GM12875 (cell line): ENCODE measurements around the gene LETMD1.
A peak's percentile ranks its signal among the peaks of the same experiment; 100 is the strongest.

Experiments used
- H3K4me3 ChIP-seq: one replicate; pipeline ENCODE4 v1.5.1; 2011; ENCODE audit warnings: low read depth, low read length, control low read depth
- CTCF ChIP-seq: IDR thresholded peaks from 2 replicates; pipeline ENCODE4 v1.5.1; 2011; ENCODE audit warnings: low read depth, mild to moderate bottlenecking, control low read depth, inconsistent platforms, low read length, moderate library complexity, borderline replicate concordance; ENCODE audit not compliant: insufficient read depth

Gene LETMD1

GRCh38 chr12:51025338-51025835 is 22.7 kb upstream of the LETMD1 start:
- peak overlapping the region; percentile 74 for H3K4me3 ChIP-seq
- no peak for TF ChIP-seq CTCF

- H3K4me3 ChIP-seq: peak within 1 kb of the TSS; percentile 74
- TF ChIP-seq CTCF: no peak
These were observed 22.1 kb upstream of the LETMD1 start, which contains the start of gene SLC11A2 for GRCh38 chr12:51025836-51026638. Gene SLC11A2 (minus strand): TSS chr12:51026384. CDS start chr12:51010728, 15,656 bp downstream.

DNA sequence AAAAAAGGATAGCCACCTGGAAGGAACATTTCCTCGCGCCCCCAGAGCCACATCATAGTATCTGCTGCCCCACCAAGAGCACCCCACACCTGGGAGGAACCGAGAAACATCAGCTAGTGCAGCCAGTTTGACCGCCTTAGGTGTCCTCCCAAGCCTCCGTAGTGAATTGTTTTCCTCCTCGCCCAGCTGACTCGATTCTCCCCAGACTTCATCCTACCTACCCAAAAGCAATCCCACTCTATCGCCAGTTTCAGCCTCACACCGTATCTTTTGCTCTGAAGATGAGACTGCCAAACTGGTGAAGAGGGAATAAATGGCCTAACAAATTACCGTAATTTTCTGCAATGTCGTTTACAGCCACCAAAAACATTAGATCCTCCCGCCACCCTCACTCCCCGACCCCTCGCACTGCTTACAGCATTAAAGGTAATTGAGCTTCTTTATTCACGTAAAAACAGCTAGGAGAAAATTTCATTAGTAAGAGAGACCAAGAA is 20.7 kb upstream of the LETMD1 start:
- H3K4me3 ChIP-seq: no peak overlapping the region
- TF ChIP-seq CTCF: no peak

DNA sequence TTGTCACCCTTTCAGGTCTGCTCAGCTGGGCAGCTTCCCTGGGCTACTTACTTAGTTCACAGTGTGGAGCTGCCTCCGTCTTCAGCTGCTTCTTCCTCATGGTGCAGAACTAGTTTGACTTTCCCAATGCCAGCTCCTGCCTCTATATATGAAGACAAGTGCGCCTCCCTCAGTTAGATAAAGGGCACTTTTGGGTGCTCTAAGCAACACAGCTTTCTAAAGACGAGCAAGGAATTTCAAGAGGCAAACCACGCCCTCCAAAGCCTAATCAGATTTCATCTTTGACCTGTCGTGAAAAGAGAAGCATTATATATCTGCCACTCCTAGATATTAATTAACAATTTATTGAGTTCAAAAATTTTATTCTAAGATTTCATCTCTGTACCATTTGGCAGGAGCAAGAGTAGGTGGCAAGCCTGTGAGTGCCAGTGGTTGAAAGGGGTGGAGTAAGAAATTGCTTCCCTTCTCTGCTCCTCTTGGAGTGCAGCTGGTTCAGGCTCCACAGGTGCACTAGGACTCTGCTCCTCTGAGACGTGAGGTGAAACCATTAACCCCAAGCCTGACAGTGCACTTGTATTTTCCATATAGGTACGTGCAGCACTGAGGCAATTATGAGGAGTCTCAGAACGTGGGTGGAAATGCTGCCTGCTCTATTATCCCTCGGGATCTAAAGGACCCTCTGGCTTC is 19.9 kb upstream of the LETMD1 start:
- H3K4me3 ChIP-seq: no peak overlapping the region
- TF ChIP-seq CTCF: no peak

DNA sequence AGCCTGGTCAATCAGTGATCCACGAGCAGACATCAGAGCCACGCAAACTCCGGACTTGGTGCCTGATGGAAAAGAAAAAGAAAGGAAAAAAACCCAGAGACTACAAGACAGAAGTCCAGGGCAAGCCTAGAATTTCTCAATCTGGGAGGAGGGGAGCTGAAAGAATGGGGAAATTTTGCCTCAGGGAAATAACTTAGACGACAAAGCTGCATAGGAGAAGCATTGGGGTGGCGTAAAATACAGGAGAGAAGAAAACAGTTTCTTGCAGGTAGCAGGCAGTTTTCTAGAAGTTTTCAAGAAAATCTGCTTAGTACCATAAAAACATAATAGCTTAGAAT is 19.3 kb upstream of the LETMD1 start:
- H3K4me3 ChIP-seq: no peak overlapping the region
- TF ChIP-seq CTCF: no peak

GRCh38 chr12:51033048-51033447 is 15.1 kb upstream of the LETMD1 start:
- no peak for TF ChIP-seq CTCF

More at GRCh38 chr12:51033048-51033447, 15.1 kb upstream of the LETMD1 start:
- no peak overlapping the region for H3K4me3 ChIP-seq
